ENCODE results near the gene ADAM19.

The ADAM19 gene

GRCh38 chr5:157578079-157578780 is 2.7 kb upstream of the ADAM19 start:
- H3K4me1 Mint-ChIP-seq (ENCODE audit: low read depth) = peaks cover 27% of the 10 kb centered on the region
- no peak overlapping the region for H3K4me3 Mint-ChIP-seq
- H3K9me3 Mint-ChIP-seq (ENCODE audit: low read depth) = no peaks in the 10 kb centered on the region

GRCh38 chr5:157576678-157577077 is 1.1 kb upstream of the ADAM19 start:
- Mint-ChIP-seq H3K36me3 (no peaks in the 10 kb centered on the region), H3K27ac (no peak overlapping the region), H3K4me3 (no peak overlapping the region), H3K4me1 (ENCODE audit: low read depth) (peaks cover 19% of the 10 kb centered on the region), H3K9me3 (ENCODE audit: low read depth) (no peaks in the 10 kb centered on the region), H3K27me3 (peaks cover 9% of the 10 kb centered on the region)

More at GRCh38 chr5:157578079-157578780, 2.7 kb upstream of the ADAM19 start:
- Mint-ChIP-seq H3K36me3 (no peaks in the 10 kb centered on the region), H3K27ac (no peak overlapping the region), H3K27me3 (peaks cover 7% of the 10 kb centered on the region)

DNA sequence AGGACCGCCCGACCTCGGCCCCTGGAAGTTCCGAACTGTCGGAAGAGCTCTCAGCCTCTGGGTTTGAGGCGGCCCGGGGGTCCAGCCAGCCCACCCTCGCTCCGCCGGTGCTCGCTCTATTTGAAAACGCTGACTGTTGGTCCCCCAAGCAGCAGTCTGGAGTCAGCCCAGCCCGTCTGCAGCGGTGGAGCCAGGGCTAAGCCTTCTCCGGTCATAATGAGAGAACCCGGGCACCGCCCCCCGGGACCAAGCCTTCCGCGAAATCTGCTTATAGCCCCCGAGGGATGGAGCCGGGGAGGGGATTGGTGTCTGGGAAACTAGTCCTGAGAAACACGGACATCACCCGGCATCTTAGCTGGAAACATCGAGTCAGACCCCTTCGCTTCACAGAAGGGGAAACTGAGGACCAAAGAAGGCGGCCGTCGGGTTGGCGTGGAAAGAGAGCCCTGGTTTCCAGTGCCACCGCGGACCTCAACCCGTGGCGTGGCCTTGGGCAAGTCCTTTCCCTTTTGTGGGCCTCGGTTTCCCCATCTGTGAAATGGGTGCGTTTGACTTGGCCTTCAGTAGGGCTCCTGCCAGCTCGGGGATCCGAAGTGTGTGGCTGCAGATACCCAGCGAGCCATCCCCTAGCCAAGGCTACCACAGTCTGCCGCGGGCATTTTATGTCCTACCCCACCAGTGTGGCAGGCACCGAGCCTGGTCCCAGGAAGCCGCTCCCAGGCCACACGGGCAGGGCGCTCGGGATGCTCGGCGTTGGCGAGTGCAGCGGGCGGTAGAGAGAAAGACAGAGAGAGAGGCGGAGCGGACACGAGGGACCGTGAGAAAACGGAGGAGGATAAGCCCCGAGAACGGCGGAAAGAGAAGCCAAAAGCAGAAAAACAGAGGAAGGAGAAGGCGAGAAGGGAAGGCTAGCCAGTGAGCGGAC is 857 bp downstream of the ADAM19 start:
- peaks cover 9% of the 10 kb centered on the region for H3K27me3 Mint-ChIP-seq
- peaks cover under 1% of the 10 kb centered on the region for H3K36me3 Mint-ChIP-seq
- H3K27ac Mint-ChIP-seq = peak overlapping the region; percentile 74
- peak overlapping the region; percentile 93 for H3K4me3 Mint-ChIP-seq
- H3K4me1 Mint-ChIP-seq (ENCODE audit: low read depth) = peaks cover 32% of the 10 kb centered on the region
- no peaks in the 10 kb centered on the region for H3K9me3 Mint-ChIP-seq (ENCODE audit: low read depth)

DNA sequence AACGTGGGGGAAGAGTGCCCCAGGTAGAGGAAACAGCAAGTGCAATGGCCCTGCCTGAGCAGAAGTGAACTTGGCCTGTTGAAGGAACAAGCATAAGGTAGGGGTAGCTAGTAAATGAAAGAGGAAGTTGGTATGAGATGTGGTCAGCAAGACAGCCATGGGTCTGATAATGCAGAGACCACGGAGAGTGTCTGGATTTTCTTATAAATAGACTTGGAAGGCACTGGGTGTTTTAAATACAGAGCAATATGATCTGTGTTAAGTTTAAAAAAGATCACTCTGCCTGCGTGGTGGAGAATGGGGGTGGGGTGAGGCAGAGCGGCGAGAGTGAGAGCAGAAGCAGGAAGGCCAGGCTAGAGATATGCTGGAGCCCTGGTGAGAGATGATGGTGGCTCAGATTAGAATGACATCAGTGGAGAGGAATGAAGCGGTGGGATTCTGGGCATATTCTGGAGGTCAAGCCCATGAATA is 4.2 kb downstream of the ADAM19 start:
- Mint-ChIP-seq H3K27me3 (peaks cover 9% of the 10 kb centered on the region), H3K9me3 (ENCODE audit: low read depth) (no peaks in the 10 kb centered on the region), H3K27ac (peak overlapping the region; percentile 23), H3K4me3 (peak overlapping the region; percentile 61), H3K36me3 (peaks cover 3% of the 10 kb centered on the region), H3K4me1 (ENCODE audit: low read depth) (peaks cover 27% of the 10 kb centered on the region)

DNA sequence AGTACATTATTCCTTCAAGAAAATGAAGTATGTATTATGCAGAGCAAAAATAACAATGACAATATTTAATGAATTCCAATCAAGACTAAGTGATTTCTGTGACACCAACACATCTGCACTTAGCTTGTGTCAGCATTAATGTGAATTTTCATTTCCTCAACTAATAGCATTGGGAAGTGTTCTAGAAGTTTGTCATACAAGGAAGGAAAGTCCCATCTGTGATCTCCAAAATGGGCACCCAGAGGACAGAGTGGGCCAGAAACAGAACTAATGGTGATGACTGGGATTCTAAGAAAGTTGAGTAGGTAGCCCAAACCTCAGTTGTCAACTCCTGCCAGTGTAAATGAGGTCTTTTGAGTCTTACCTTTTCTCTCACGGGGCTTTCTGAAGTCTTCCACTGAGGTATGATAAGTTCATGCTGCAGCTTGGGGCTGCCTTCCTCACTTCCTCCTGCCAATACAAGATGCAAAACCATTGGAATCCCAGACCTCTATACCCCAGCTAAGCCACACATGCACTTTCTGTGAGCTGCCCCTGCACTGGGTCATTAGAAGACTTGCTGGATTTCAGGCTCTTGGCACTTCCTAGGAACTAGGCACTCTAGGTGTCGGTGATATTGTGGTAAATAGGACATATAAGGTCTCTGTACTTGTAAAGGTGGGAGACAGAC is 4.9 kb downstream of the ADAM19 start:
- peaks cover 3% of the 10 kb centered on the region for H3K36me3 Mint-ChIP-seq

GRCh38 chr5:157568720-157569119 is 6.9 kb downstream of the ADAM19 start:
- no peak overlapping the region for H3K4me3 Mint-ChIP-seq
- H3K4me1 Mint-ChIP-seq (ENCODE audit: low read depth) = peaks cover 20% of the 10 kb centered on the region
- peaks cover 2% of the 10 kb centered on the region for H3K27me3 Mint-ChIP-seq
- H3K27ac Mint-ChIP-seq = no peak overlapping the region
- no peaks in the 10 kb centered on the region for H3K9me3 Mint-ChIP-seq (ENCODE audit: low read depth)
- H3K36me3 Mint-ChIP-seq = peaks cover 3% of the 10 kb centered on the region

More for the DNA sequence above, 4.9 kb downstream of the ADAM19 start:
- H3K27me3 Mint-ChIP-seq = peaks cover 9% of the 10 kb centered on the region
- H3K9me3 Mint-ChIP-seq (ENCODE audit: low read depth) = no peaks in the 10 kb centered on the region
- H3K4me1 Mint-ChIP-seq (ENCODE audit: low read depth) = peaks cover 27% of the 10 kb centered on the region
- H3K4me3 Mint-ChIP-seq = peak overlapping the region; percentile 61
- H3K27ac Mint-ChIP-seq = peak overlapping the region; percentile 23

- peaks cover 3% of the 10 kb centered on the region for H3K36me3 Mint-ChIP-seq
- H3K9me3 Mint-ChIP-seq (ENCODE audit: low read depth) = no peaks in the 10 kb centered on the region
- H3K4me3 Mint-ChIP-seq = no peak overlapping the region
- H3K27me3 Mint-ChIP-seq = peaks cover 2% of the 10 kb centered on the region
- H3K4me1 Mint-ChIP-seq (ENCODE audit: low read depth) = peaks cover 17% of the 10 kb centered on the region
- no peak overlapping the region for H3K27ac Mint-ChIP-seq
Measured at GRCh38 chr5:157568222-157568621, 7.4 kb downstream of the ADAM19 start.

DNA sequence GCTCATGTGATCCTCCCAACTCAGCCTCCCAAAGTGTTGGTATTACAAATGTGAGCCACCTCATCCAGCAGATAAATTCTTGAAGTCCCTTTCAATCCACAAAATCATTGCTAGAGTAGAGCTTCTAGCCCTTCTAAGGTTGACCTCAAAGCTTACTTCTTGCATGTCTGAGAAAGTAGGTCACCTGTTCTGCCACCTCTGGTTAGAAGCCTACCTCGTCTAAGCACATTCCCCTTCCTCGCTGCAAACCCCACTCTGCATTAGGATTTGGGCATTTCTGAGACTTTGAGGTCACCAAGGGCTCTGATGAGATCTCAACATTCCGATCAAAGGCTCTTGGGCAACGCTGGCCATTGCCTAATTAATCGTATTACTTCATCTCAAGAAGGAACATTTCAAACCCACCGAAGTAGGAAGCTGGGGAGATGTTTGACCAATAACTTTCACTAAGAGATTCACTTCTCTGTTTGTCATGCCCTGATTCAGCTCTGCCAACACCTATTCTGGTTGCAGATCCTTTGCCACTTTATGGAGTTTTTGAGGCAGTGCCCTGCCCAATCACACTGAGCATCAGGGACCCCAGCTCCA is 8.6 kb downstream of the ADAM19 start:
- Mint-ChIP-seq H3K36me3 (peaks cover 3% of the 10 kb centered on the region), H3K9me3 (ENCODE audit: low read depth) (no peaks in the 10 kb centered on the region), H3K27ac (no peak overlapping the region), H3K27me3 (no peaks in the 10 kb centered on the region), H3K4me1 (ENCODE audit: low read depth) (peaks cover 17% of the 10 kb centered on the region), H3K4me3 (no peak overlapping the region)

DNA sequence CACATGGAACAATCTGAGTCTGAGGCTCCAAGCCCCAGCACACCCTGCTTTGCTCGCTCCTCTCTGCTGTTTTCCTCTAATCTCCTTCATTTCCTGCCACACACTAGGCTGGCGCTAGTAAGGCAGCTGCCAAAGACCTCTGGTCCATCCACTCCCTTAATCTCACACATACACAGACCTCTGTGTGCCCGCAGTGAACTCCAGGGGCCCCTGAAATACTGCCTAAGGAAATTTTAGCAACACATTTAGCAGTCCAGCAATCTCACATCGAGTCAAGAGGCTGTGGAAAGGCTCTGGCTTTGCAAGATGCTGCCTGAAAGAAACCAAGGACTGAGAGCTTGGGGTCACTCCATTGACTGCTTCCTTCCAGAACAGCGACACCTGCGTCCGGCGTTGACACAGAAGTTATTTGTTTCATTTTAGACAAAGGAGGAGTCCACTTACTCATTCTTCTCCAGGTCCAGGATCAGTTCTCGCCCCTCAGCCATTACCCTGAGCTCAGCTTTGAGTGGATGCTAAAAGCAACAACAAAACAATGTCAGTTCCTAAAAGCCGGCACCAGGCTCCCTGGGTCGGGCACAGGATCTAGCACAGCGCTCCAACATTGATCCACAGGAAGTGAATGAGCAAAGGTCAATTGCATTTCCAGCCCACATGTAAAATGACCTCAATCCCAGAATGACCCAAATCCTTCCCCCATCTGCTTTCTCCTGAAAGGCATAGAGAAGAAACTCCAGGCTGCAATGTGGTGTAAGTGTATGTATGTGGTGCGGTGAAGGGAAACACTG is 11.5 kb downstream of the ADAM19 start:
- H3K27ac Mint-ChIP-seq = no peak overlapping the region
- H3K4me1 Mint-ChIP-seq (ENCODE audit: low read depth) = no peaks in the 10 kb centered on the region
- H3K4me3 Mint-ChIP-seq = no peak overlapping the region

GRCh38 chr5:157563373-157563928 is 12.1 kb downstream of the ADAM19 start:
- H3K9me3 Mint-ChIP-seq (ENCODE audit: low read depth) = no peaks in the 10 kb centered on the region
- no peaks in the 10 kb centered on the region for H3K27me3 Mint-ChIP-seq
- H3K4me1 Mint-ChIP-seq (ENCODE audit: low read depth) = no peaks in the 10 kb centered on the region
- no peak overlapping the region for H3K27ac Mint-ChIP-seq
- no peak overlapping the region for H3K4me3 Mint-ChIP-seq
- no peaks in the 10 kb centered on the region for H3K36me3 Mint-ChIP-seq

More for the DNA sequence above, 11.5 kb downstream of the ADAM19 start:
- no peaks in the 10 kb centered on the region for H3K36me3 Mint-ChIP-seq
- no peaks in the 10 kb centered on the region for H3K27me3 Mint-ChIP-seq
- H3K9me3 Mint-ChIP-seq (ENCODE audit: low read depth) = no peaks in the 10 kb centered on the region

DNA sequence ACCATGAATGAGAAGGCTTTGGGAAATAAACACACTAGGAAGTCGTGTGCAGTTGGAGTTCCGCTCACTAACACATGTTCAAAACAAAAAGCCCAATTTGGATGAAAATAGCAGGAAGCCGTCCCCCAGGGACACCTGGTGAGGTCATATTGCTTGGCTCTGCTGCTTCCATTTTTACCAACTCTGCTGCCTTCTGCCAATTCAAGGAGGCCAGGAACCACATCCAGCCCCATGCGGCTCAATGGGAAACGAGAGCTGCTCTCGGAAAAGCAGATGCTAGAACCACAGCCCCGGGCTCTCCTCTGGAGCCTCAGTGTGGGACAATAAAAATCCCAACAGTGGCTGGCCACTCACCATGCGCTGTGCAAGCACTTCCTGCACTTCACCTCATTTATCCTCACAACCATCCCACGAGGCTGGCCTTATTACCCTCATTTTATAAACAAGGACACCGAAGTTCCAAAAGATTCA is 13.4 kb downstream of the ADAM19 start:
- H3K36me3 Mint-ChIP-seq = no peaks in the 10 kb centered on the region

GRCh38 chr5:157561110-157561509 is 14.5 kb downstream of the ADAM19 start:
- Mint-ChIP-seq H3K4me3 (no peak overlapping the region), H3K9me3 (ENCODE audit: low read depth) (no peaks in the 10 kb centered on the region), H3K27me3 (no peaks in the 10 kb centered on the region), H3K4me1 (ENCODE audit: low read depth) (no peaks in the 10 kb centered on the region), H3K36me3 (no peaks in the 10 kb centered on the region), H3K27ac (no peak overlapping the region)

More for the DNA sequence above, 13.4 kb downstream of the ADAM19 start:
- H3K9me3 Mint-ChIP-seq (ENCODE audit: low read depth) = no peaks in the 10 kb centered on the region
- H3K4me3 Mint-ChIP-seq = no peak overlapping the region
- no peak overlapping the region for H3K27ac Mint-ChIP-seq
- H3K4me1 Mint-ChIP-seq (ENCODE audit: low read depth) = no peaks in the 10 kb centered on the region
- no peaks in the 10 kb centered on the region for H3K27me3 Mint-ChIP-seq

GRCh38 chr5:157559301-157559700 is 16.3 kb downstream of the ADAM19 start:
- peaks cover 6% of the 10 kb centered on the region for H3K4me1 Mint-ChIP-seq (ENCODE audit: low read depth)
- H3K27me3 Mint-ChIP-seq = no peaks in the 10 kb centered on the region
- no peaks in the 10 kb centered on the region for H3K9me3 Mint-ChIP-seq (ENCODE audit: low read depth)
- H3K4me3 Mint-ChIP-seq = no peak overlapping the region
- no peak overlapping the region for H3K27ac Mint-ChIP-seq
- no peaks in the 10 kb centered on the region for H3K36me3 Mint-ChIP-seq
